IMR-90 (cell line): Measurements from ENCODE around the gene TAL2.
A peak's percentile ranks its signal among the peaks of the same experiment; 100 is the strongest.

ENCODE experiments used
- BHLHE40 ChIP-seq: fragments of 150-350 bp; IDR thresholded peaks from 2 replicates; pipeline ENCODE4 v1.6.1; 2016; ENCODE audit warnings: mild to moderate bottlenecking, low read depth, low read length
- CEBPB ChIP-seq: IDR thresholded peaks from 2 replicates; pipeline ENCODE4 v1.6.1; 2012; ENCODE audit warnings: low read depth, low read length, improper control_type of control experiment
- CHD1 ChIP-seq: IDR thresholded peaks from 2 replicates; pipeline ENCODE4 v1.6.1; 2012; ENCODE audit warnings: low read depth, low read length, improper control_type of control experiment
- CTCF ChIP-seq: conservative IDR thresholded peaks from 2 replicates; pipeline ENCODE4 v1.5.1; 2012; ENCODE audit warnings: mild to moderate bottlenecking, low read depth, low read length, improper control_type of control experiment
- ELK1 ChIP-seq: fragments of 150-350 bp; IDR thresholded peaks from 2 replicates; pipeline ENCODE4 v1.6.1; 2016; ENCODE audit warnings: low read depth, mild to moderate bottlenecking, low read length, moderate library complexity, borderline replicate concordance
- FOS ChIP-seq: fragments of 150-350 bp; IDR thresholded peaks from 2 replicates; pipeline ENCODE4 v1.6.1; 2016; ENCODE audit warnings: low read depth, low read length
- MAFK ChIP-seq: IDR thresholded peaks from 2 replicates; pipeline ENCODE4 v1.6.1; 2012; ENCODE audit warnings: low read depth, low read length, improper control_type of control experiment
- MXI1 ChIP-seq: IDR thresholded peaks from 2 replicates; pipeline ENCODE4 v1.6.1; 2012; ENCODE audit warnings: low read depth, mild to moderate bottlenecking, low read length, moderate library complexity, borderline replicate concordance
- NFE2L2 ChIP-seq: fragments of 150-350 bp; IDR thresholded peaks from 2 replicates; pipeline ENCODE4 v1.6.1; 2016; ENCODE audit warnings: low read depth, mild to moderate bottlenecking, low read length
- POLR2A ChIP-seq: IDR thresholded peaks from 2 replicates; pipeline ENCODE4 v1.6.1; 2012; ENCODE audit warnings: mild to moderate bottlenecking, low read depth, low read length
- RCOR1 ChIP-seq: IDR thresholded peaks from 2 replicates; pipeline ENCODE4 v1.6.1; 2012; ENCODE audit warnings: mild to moderate bottlenecking, low read length, improper control_type of control experiment; ENCODE audit not compliant: insufficient replicate concordance
- RFX5 ChIP-seq: IDR thresholded peaks from 2 replicates; pipeline ENCODE4 v1.8.0; 2012; ENCODE audit warnings: low read depth, mild to moderate bottlenecking, low read length, moderate library complexity
- SMC3 ChIP-seq: fragments of 150-350 bp; IDR thresholded peaks from 2 replicates; pipeline ENCODE4 v1.6.1; 2016; ENCODE audit warnings: low read depth, mild to moderate bottlenecking, antibody characterized with exemption, low read length, moderate library complexity
- USF2 ChIP-seq: fragments of 150-350 bp; IDR thresholded peaks from 2 replicates; pipeline ENCODE4 v1.6.1; 2017; ENCODE audit warnings: mild to moderate bottlenecking, antibody characterized with exemption, low read length, low read depth

GRCh38 chr9:105681724-105682123 lies 19.5 kb downstream of the TAL2 start:
- peak; percentile 36; the same call in 1 of the 2 replicates for TF ChIP-seq FOS
- TF ChIP-seq CTCF, result no peak
- no peak for TF ChIP-seq RCOR1
- no peak for TF ChIP-seq BHLHE40
- no peak for TF ChIP-seq ELK1
- TF ChIP-seq POLR2A, result no peak
- no peak for TF ChIP-seq MXI1
- no peak for TF ChIP-seq CEBPB
- TF ChIP-seq SMC3, result no peak
- no peak for TF ChIP-seq NFE2L2
- no peak for TF ChIP-seq RFX5
- TF ChIP-seq USF2, result no peak
- TF ChIP-seq MAFK, result peak; percentile 37; the same call in 1 of the 2 replicates
- TF ChIP-seq CHD1, result no peak
